Cardiac muscle cell (in vitro differentiated cells and primary cell): ENCODE results near the gene CD48. TPM values are rescaled to one million over a fixed set of nuclear protein-coding genes. Genes with fewer than 3 reads are reported as not detected.

Experiments
- DNase-seq, 2 donors: peaks; one replicate each; pipeline versions ENCODE4 v3.0.0 to v3.0.0-alpha.2; 2010 to 2017; ENCODE audit warnings: low read depth in 1 of 2, low spot score in 1 of 2
- H3K27ac ChIP-seq: fragments of 200-600 bp; sonication (generic); 2 replicates; pipeline ENCODE4 v1.5.1; 2016
- H3K27me3 ChIP-seq: fragments of 200-600 bp; sonication (generic); 2 replicates; pipeline ENCODE4 v1.6.0; 2016; ENCODE audit warnings: control low read depth
- H3K36me3 ChIP-seq: fragments of 200-600 bp; sonication (generic); 2 replicates; pipeline ENCODE4 v1.5.1; 2016; ENCODE audit warnings: control low read depth
- H3K4me1 ChIP-seq: fragments of 200-600 bp; sonication (generic); 2 replicates; pipeline ENCODE4 v1.8.1; 2017; ENCODE audit warnings: low read depth, mild to moderate bottlenecking, mixed run types
- H3K4me3 ChIP-seq: fragments of 200-600 bp; sonication (generic); 2 replicates; pipeline ENCODE4 v1.5.1; 2016; ENCODE audit warnings: mild to moderate bottlenecking
- H3K9me3 ChIP-seq: fragments of 200-600 bp; sonication (generic); 2 replicates; pipeline ENCODE4 v1.5.1; 2017; ENCODE audit warnings: low read depth, mild to moderate bottlenecking, control low read depth
- CTCF ChIP-seq: IDR thresholded peaks from 2 replicates; pipeline ENCODE4 v1.5.1; 2012; ENCODE audit warnings: low read depth, mild to moderate bottlenecking, low read length
- polyA plus RNA-seq: library from polyadenylated mRNA; unstranded; fragments of >200 nt; fragmentation: Nextera tagmentation; extraction: Ambion mirVana; gene quantifications from 2 replicates; pipeline ENCODE4 v1.2.1, GENCODE V29; 2016
- total RNA-seq: library from RNA; depleted of rRNA; stranded (reverse); fragments of >200 nt; gene quantifications from 2 replicates; pipeline ENCODE4 v1.2.3, GENCODE V29; 2016

Gene CD48
- total and polyA plus RNA-seq, 2 experiments from 2014 or later = not detected

GRCh38 chr1:160679893-160680292 lies 31.7 kb downstream of the CD48 start:
- Histone ChIP-seq H3K36me3 (no peaks in the 10 kb centered on the region), H3K4me3 (no peak overlapping the region), H3K27me3 (no peaks in the 10 kb centered on the region), H3K4me1 (no peaks in the 10 kb centered on the region), H3K27ac (no peak overlapping the region), H3K9me3 (no peaks in the 10 kb centered on the region)
- TF ChIP-seq CTCF = no peak
- no peak for DNase-seq

- Histone ChIP-seq H3K9me3 (no peaks in the 10 kb centered on the region), H3K27ac (no peak overlapping the region), H3K4me1 (no peaks in the 10 kb centered on the region), H3K36me3 (no peaks in the 10 kb centered on the region), H3K4me3 (no peak overlapping the region), H3K27me3 (peaks cover 3% of the 10 kb centered on the region)
- no peak for TF ChIP-seq CTCF
- no peak for DNase-seq
These were observed 34.6 kb downstream of the CD48 start for GRCh38 chr1:160676869-160677597.

- no peaks in the 10 kb centered on the region for H3K4me1 ChIP-seq
These were observed 35.8 kb downstream of the CD48 start for GRCh38 chr1:160675641-160676410.

GRCh38 chr1:160674415-160674814 lies 37.2 kb downstream of the CD48 start:
- Histone ChIP-seq H3K27ac (no peak overlapping the region), H3K36me3 (no peaks in the 10 kb centered on the region), H3K27me3 (peaks cover 3% of the 10 kb centered on the region), H3K4me1 (no peaks in the 10 kb centered on the region), H3K9me3 (no peaks in the 10 kb centered on the region), H3K4me3 (no peak overlapping the region)
- DNase-seq = no peak
- no peak for TF ChIP-seq CTCF

More at GRCh38 chr1:160675641-160676410, 35.8 kb downstream of the CD48 start:
- Histone ChIP-seq H3K27me3 (peaks cover 3% of the 10 kb centered on the region), H3K27ac (no peak overlapping the region), H3K4me3 (no peak overlapping the region), H3K9me3 (no peaks in the 10 kb centered on the region), H3K36me3 (no peaks in the 10 kb centered on the region)
- peak; percentile 92 for TF ChIP-seq CTCF
- DNase-seq = peak; percentile 80

GRCh38 chr1:160672789-160673695 lies 38.6 kb downstream of the CD48 start:
- Histone ChIP-seq H3K9me3 (no peaks in the 10 kb centered on the region), H3K27ac (no peak overlapping the region), H3K27me3 (peaks cover 3% of the 10 kb centered on the region), H3K4me3 (no peak overlapping the region), H3K4me1 (no peaks in the 10 kb centered on the region), H3K36me3 (no peaks in the 10 kb centered on the region)
- no peak for DNase-seq
- no peak for TF ChIP-seq CTCF
